Measurements from ENCODE around the gene PFDN4.
"Not testable (repeated sequence)": the region's sequence is repeated elsewhere in the genome, so short reads cannot be mapped to it uniquely, and the experiment has no call there.

The PFDN4 gene

DNA sequence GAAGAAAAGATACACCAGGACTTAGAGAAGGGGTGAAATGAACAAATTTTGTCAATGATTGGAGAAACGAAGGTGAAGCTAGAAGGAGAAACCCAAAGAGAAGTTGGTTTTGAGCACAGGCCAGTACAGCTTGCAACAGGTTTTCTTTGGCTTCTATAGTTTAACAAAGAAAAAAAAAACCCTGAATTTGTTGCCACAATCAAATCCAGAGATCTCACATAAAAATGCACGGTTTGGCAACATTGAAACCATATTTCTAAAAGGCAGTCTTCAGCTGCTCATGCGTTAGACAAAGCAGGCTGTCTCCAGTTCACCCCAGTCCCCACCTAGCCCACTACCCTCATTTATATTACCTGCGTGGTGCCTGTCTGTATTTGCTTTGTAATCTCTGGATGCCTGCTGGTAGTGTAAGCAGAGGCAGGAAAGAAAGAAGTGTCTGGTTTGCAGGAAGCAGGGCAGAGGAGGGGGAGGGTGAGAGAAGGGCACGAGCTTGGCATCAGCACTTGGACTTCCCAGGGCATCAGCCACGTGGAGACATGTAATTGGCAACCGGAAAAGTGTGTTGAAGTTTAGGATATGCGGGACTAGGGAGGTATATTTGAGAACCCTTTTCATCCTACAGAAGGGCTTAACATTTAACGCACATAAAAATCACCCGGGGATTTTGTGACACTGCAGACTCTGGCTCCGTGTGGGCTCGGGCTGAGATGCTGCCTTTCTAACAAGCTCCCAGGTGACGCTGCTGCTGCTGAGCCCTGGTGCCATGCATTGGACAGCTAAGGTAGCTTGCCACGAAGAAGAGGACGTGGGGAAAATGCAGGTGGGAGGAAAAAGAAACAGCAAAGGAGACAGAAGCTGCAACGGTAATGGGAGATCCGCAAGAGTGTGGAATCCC is 14.4 kb downstream of the PFDN4 start:
- ATAC-seq, result peak; percentile 51; the same call in 2 of the 3 replicates

DNA sequence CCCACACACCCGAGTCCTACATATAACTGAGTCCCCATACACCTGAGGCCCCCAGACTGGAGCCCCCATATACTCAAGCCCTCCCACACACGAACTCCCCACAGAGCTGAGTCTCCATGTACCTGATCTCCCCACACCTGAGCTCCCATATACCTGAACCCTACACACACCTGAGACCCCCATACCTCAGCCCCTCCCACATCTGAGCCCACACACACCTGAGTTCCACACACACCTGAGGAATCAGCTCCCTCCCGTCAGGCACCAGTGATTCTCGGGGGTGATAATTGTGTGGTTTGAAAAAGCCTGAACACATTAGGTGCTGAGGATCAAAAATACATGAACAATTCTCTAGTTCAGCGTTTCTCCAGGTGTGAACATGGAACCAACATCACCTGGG is 15.4 kb downstream of the PFDN4 start:
- ATAC-seq, result no peak

More for the DNA sequence above, 14.4 kb downstream of the PFDN4 start:
- TF ChIP-seq ESRRG (CRISPR knock-in tag; IDR thresholded peaks at IDR 0.05), result no peak
- TF ChIP-seq ZC3H10 (CRISPR knock-in tag; IDR thresholded peaks at IDR 0.05), result no peak
- peak; percentile 88 for TF ChIP-seq ZNF70 (CRISPR knock-in tag; IDR thresholded peaks at IDR 0.05)
- no peak for TF ChIP-seq GLIS3 (CRISPR knock-in tag; IDR thresholded peaks at IDR 0.05)
- TF ChIP-seq BACH2 (CRISPR knock-in tag; IDR thresholded peaks at IDR 0.05; ENCODE audit: borderline replicate concordance), result no peak
- TF ChIP-seq ARNTL (CRISPR knock-in tag; IDR thresholded peaks at IDR 0.05; ENCODE audit: borderline replicate concordance, low read depth), result no peak

DNA sequence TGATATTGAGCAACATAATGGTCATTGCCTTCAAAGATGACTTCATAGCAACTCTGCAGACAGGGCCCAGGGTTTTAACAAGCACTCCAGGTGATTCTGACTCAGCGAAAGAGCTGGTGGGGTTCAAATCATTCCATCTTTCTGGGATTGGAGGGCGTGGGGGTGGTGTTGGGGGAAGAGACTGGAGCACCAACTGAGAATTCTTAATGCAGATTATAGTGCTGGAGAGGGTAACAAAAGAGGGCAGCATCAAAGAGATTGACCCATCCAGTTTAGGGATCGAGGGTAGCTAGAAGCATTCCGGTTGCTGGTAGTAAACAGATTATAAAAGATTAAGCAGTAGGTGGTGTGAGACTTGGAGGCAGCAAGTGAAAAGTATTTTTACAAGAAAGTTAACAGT is 15.9 kb downstream of the PFDN4 start:
- TF ChIP-seq ZFP30 (CRISPR knock-in tag; IDR thresholded peaks at IDR 0.05) (no peak), ZNF8 (CRISPR knock-in tag; IDR thresholded peaks at IDR 0.05) (no peak), ZFP3 (CRISPR knock-in tag; IDR thresholded peaks at IDR 0.05) (no peak), ARNTL (CRISPR knock-in tag; IDR thresholded peaks at IDR 0.05; ENCODE audit: borderline replicate concordance, low read depth) (no peak), ISL1 (CRISPR knock-in tag; IDR thresholded peaks at IDR 0.05) (no peak), ZNF565 (CRISPR knock-in tag; conservative IDR thresholded peaks at IDR 0.05; ENCODE audit: low read depth) (no peak), ESRRG (CRISPR knock-in tag; IDR thresholded peaks at IDR 0.05) (no peak), BACH2 (CRISPR knock-in tag; IDR thresholded peaks at IDR 0.05; ENCODE audit: borderline replicate concordance) (no peak), GLIS3 (CRISPR knock-in tag; IDR thresholded peaks at IDR 0.05) (no peak), TCF4 (CRISPR knock-in tag; IDR thresholded peaks at IDR 0.05; ENCODE audit: borderline replicate concordance) (no peak), PPARA (CRISPR knock-in tag; IDR thresholded peaks at IDR 0.05; ENCODE audit: borderline replicate concordance) (no peak), ZC3H10 (CRISPR knock-in tag; IDR thresholded peaks at IDR 0.05) (no peak), ZNF70 (CRISPR knock-in tag; IDR thresholded peaks at IDR 0.05) (no peak), CSDC2 (CRISPR knock-in tag; IDR thresholded peaks at IDR 0.05) (no peak), RARB (CRISPR knock-in tag; IDR thresholded peaks at IDR 0.05) (no peak)
- TF ChIP-seq, protein P1, sequence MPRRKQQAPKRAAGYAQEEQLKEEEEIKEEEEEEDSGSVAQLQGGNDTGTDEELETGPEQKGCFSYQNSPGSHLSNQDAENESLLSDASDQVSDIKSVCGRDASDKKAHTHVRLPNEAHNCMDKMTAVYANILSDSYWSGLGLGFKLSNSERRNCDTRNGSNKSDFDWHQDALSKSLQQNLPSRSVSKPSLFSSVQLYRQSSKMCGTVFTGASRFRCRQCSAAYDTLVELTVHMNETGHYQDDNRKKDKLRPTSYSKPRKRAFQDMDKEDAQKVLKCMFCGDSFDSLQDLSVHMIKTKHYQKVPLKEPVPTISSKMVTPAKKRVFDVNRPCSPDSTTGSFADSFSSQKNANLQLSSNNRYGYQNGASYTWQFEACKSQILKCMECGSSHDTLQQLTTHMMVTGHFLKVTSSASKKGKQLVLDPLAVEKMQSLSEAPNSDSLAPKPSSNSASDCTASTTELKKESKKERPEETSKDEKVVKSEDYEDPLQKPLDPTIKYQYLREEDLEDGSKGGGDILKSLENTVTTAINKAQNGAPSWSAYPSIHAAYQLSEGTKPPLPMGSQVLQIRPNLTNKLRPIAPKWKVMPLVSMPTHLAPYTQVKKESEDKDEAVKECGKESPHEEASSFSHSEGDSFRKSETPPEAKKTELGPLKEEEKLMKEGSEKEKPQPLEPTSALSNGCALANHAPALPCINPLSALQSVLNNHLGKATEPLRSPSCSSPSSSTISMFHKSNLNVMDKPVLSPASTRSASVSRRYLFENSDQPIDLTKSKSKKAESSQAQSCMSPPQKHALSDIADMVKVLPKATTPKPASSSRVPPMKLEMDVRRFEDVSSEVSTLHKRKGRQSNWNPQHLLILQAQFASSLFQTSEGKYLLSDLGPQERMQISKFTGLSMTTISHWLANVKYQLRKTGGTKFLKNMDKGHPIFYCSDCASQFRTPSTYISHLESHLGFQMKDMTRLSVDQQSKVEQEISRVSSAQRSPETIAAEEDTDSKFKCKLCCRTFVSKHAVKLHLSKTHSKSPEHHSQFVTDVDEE (CRISPR knock-in tag; IDR thresholded peaks at IDR 0.05), result no peak
- TF ChIP-seq, protein P2, sequence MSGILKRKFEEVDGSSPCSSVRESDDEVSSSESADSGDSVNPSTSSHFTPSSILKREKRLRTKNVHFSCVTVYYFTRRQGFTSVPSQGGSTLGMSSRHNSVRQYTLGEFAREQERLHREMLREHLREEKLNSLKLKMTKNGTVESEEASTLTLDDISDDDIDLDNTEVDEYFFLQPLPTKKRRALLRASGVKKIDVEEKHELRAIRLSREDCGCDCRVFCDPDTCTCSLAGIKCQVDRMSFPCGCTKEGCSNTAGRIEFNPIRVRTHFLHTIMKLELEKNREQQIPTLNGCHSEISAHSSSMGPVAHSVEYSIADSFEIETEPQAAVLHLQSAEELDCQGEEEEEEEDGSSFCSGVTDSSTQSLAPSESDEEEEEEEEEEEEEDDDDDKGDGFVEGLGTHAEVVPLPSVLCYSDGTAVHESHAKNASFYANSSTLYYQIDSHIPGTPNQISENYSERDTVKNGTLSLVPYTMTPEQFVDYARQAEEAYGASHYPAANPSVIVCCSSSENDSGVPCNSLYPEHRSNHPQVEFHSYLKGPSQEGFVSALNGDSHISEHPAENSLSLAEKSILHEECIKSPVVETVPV (CRISPR knock-in tag; IDR thresholded peaks at IDR 0.05), result no peak
- TF ChIP-seq, protein P3, sequence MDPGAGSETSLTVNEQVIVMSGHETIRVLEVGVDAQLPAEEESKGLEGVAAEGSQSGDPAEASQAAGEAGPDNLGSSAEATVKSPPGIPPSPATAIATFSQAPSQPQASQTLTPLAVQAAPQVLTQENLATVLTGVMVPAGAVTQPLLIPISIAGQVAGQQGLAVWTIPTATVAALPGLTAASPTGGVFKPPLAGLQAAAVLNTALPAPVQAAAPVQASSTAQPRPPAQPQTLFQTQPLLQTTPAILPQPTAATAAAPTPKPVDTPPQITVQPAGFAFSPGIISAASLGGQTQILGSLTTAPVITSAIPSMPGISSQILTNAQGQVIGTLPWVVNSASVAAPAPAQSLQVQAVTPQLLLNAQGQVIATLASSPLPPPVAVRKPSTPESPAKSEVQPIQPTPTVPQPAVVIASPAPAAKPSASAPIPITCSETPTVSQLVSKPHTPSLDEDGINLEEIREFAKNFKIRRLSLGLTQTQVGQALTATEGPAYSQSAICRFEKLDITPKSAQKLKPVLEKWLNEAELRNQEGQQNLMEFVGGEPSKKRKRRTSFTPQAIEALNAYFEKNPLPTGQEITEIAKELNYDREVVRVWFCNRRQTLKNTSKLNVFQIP (CRISPR knock-in tag; IDR thresholded peaks at IDR 0.05; ENCODE audit: borderline replicate concordance, low read depth), result no peak
- TF ChIP-seq, protein P4, sequence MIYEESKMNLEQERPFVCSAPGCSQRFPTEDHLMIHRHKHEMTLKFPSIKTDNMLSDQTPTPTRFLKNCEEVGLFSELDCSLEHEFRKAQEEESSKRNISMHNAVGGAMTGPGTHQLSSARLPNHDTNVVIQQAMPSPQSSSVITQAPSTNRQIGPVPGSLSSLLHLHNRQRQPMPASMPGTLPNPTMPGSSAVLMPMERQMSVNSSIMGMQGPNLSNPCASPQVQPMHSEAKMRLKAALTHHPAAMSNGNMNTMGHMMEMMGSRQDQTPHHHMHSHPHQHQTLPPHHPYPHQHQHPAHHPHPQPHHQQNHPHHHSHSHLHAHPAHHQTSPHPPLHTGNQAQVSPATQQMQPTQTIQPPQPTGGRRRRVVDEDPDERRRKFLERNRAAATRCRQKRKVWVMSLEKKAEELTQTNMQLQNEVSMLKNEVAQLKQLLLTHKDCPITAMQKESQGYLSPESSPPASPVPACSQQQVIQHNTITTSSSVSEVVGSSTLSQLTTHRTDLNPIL (CRISPR knock-in tag; IDR thresholded peaks at IDR 0.05; ENCODE audit: low read depth), result no peak
- TF ChIP-seq, protein P5, sequence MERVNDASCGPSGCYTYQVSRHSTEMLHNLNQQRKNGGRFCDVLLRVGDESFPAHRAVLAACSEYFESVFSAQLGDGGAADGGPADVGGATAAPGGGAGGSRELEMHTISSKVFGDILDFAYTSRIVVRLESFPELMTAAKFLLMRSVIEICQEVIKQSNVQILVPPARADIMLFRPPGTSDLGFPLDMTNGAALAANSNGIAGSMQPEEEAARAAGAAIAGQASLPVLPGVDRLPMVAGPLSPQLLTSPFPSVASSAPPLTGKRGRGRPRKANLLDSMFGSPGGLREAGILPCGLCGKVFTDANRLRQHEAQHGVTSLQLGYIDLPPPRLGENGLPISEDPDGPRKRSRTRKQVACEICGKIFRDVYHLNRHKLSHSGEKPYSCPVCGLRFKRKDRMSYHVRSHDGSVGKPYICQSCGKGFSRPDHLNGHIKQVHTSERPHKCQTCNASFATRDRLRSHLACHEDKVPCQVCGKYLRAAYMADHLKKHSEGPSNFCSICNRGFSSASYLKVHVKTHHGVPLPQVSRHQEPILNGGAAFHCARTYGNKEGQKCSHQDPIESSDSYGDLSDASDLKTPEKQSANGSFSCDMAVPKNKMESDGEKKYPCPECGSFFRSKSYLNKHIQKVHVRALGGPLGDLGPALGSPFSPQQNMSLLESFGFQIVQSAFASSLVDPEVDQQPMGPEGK (CRISPR knock-in tag; IDR thresholded peaks at IDR 0.05; ENCODE audit: borderline replicate concordance), result no peak
- ATAC-seq, result no peak

More for the DNA sequence above, 15.4 kb downstream of the PFDN4 start:
- no peak for TF ChIP-seq BACH2 (CRISPR knock-in tag; IDR thresholded peaks at IDR 0.05; ENCODE audit: borderline replicate concordance)
- TF ChIP-seq, protein P3 (CRISPR knock-in tag; IDR thresholded peaks at IDR 0.05; ENCODE audit: borderline replicate concordance, low read depth), result no peak
- no peak for TF ChIP-seq TOX (CRISPR knock-in tag; IDR thresholded peaks at IDR 0.05; ENCODE audit: borderline replicate concordance)
- TF ChIP-seq ESRRG (CRISPR knock-in tag; IDR thresholded peaks at IDR 0.05), result no peak
- no peak for TF ChIP-seq ZC3H10 (CRISPR knock-in tag; IDR thresholded peaks at IDR 0.05)
- TF ChIP-seq CSDC2 (CRISPR knock-in tag; IDR thresholded peaks at IDR 0.05), result no peak
- no peak for TF ChIP-seq TCF4 (CRISPR knock-in tag; IDR thresholded peaks at IDR 0.05; ENCODE audit: borderline replicate concordance)
- no peak for TF ChIP-seq ARNTL (CRISPR knock-in tag; IDR thresholded peaks at IDR 0.05; ENCODE audit: borderline replicate concordance, low read depth)
- no peak for TF ChIP-seq ZFP30 (CRISPR knock-in tag; IDR thresholded peaks at IDR 0.05)
- TF ChIP-seq RARB (CRISPR knock-in tag; IDR thresholded peaks at IDR 0.05), result no peak
- TF ChIP-seq ZFP3 (CRISPR knock-in tag; IDR thresholded peaks at IDR 0.05), result no peak
- no peak for TF ChIP-seq ISL1 (CRISPR knock-in tag; IDR thresholded peaks at IDR 0.05)

DNA sequence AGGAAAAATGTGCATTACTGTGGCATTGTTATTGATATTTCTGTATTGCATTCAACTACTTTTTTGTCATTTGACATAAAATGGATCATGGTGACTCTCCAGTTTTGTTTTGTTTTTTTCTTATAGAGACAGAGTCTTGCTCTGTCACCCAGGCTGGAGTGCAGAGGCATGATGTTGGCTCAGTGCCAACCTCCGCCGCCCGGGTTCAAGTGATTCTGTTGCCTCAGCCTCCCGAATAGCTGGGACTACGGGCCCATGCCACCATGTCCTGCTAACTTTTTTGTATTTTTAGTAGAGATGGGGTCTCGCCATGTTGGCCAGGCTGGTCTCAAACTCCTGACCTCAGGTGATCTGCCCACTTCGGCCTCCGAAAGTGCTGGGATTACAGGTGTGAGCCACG is 16.8 kb downstream of the PFDN4 start:
- not testable (repeated sequence) for ATAC-seq

Data from SK-N-SH treated with all-trans-retinoic acid at 6 μM for 48 hours (cell line).